ENCODE data around the gene PITPNM3. TPM values are rescaled to one million over a fixed set of nuclear protein-coding genes. Genes with fewer than 3 reads are reported as not detected.
"Not testable (repeated sequence)": the region's sequence is repeated elsewhere in the genome, so short reads cannot be mapped to it uniquely, and the experiment has no call there.

PITPNM3 gene
- total RNA-seq, 1 donor from 2014 or later = 0.65 TPM

GRCh38 chr17:6496116-6496481 is 60.3 kb downstream of the PITPNM3 start:
- DNase-seq (ENCODE audit: low spot score) = no peak
- intact Hi-C loops (cut with micrococcal nuclease) = no loop called here
- no peaks in the 10 kb centered on the region for H3K9me3 Mint-ChIP-seq
- peaks cover 19% of the 10 kb centered on the region for H3K4me1 Mint-ChIP-seq (ENCODE audit: low read depth)
- no peak overlapping the region for H3K27ac Mint-ChIP-seq
- H3K4me3 Mint-ChIP-seq = no peak overlapping the region
- H3K27me3 Mint-ChIP-seq (ENCODE audit: insufficient read depth) = peaks cover 10% of the 10 kb centered on the region
- H3K36me3 Mint-ChIP-seq (ENCODE audit: low read depth) = no peaks in the 10 kb centered on the region

- peaks cover 10% of the 10 kb centered on the region for H3K27me3 Mint-ChIP-seq (ENCODE audit: insufficient read depth)
- no peaks in the 10 kb centered on the region for H3K9me3 Mint-ChIP-seq
- intact Hi-C loops (cut with micrococcal nuclease) = no loop called here
- H3K4me1 Mint-ChIP-seq (ENCODE audit: low read depth) = peaks cover 19% of the 10 kb centered on the region
- no peaks in the 10 kb centered on the region for H3K36me3 Mint-ChIP-seq (ENCODE audit: low read depth)
- no peak overlapping the region for H3K27ac Mint-ChIP-seq
- DNase-seq (ENCODE audit: low spot score) = no peak
- peak overlapping the region; percentile 10 for H3K4me3 Mint-ChIP-seq
Observed at GRCh38 chr17:6495450-6496115, 60.8 kb downstream of the PITPNM3 start.

- H3K36me3 Mint-ChIP-seq (ENCODE audit: low read depth) = no peaks in the 10 kb centered on the region
- H3K4me1 Mint-ChIP-seq (ENCODE audit: low read depth) = peaks cover 19% of the 10 kb centered on the region
- H3K27me3 Mint-ChIP-seq (ENCODE audit: insufficient read depth) = peaks cover 10% of the 10 kb centered on the region
- H3K27ac Mint-ChIP-seq = no peak overlapping the region
- DNase-seq (ENCODE audit: low spot score) = no peak
- H3K9me3 Mint-ChIP-seq = no peaks in the 10 kb centered on the region
- intact Hi-C loops (cut with micrococcal nuclease) = no loop called here
- no peak overlapping the region for H3K4me3 Mint-ChIP-seq
Observed at GRCh38 chr17:6494239-6494941, 62.0 kb downstream of the PITPNM3 start.

- no peaks in the 10 kb centered on the region for H3K36me3 Mint-ChIP-seq (ENCODE audit: low read depth)
- intact Hi-C loops (cut with micrococcal nuclease) = no loop called here
Observed at GRCh38 chr17:6492892-6493674, 63.3 kb downstream of the PITPNM3 start.

GRCh38 chr17:6491071-6491700 is 65.2 kb downstream of the PITPNM3 start:
- H3K27ac Mint-ChIP-seq = no peak overlapping the region
- DNase-seq (ENCODE audit: low spot score) = no peak
- intact Hi-C loops (cut with micrococcal nuclease) = no loop called here
- H3K27me3 Mint-ChIP-seq (ENCODE audit: insufficient read depth) = peaks cover 5% of the 10 kb centered on the region
- H3K4me3 Mint-ChIP-seq = no peak overlapping the region
- peaks cover 9% of the 10 kb centered on the region for H3K4me1 Mint-ChIP-seq (ENCODE audit: low read depth)
- H3K36me3 Mint-ChIP-seq (ENCODE audit: low read depth) = no peaks in the 10 kb centered on the region
- H3K9me3 Mint-ChIP-seq = no peaks in the 10 kb centered on the region

More at GRCh38 chr17:6492892-6493674, 63.3 kb downstream of the PITPNM3 start:
- peaks cover 19% of the 10 kb centered on the region for H3K4me1 Mint-ChIP-seq (ENCODE audit: low read depth)
- H3K9me3 Mint-ChIP-seq = no peaks in the 10 kb centered on the region
- no peak overlapping the region for H3K27ac Mint-ChIP-seq
- no peak for DNase-seq (ENCODE audit: low spot score)
- H3K4me3 Mint-ChIP-seq = no peak overlapping the region
- peaks cover 7% of the 10 kb centered on the region for H3K27me3 Mint-ChIP-seq (ENCODE audit: insufficient read depth)

GRCh38 chr17:6489016-6489550 is 67.3 kb downstream of the PITPNM3 start:
- intact Hi-C loops (cut with micrococcal nuclease) = no loop called here
- H3K27me3 Mint-ChIP-seq (ENCODE audit: insufficient read depth) = peaks cover 3% of the 10 kb centered on the region
- no peaks in the 10 kb centered on the region for H3K36me3 Mint-ChIP-seq (ENCODE audit: low read depth)
- no peak overlapping the region for H3K27ac Mint-ChIP-seq
- DNase-seq (ENCODE audit: low spot score) = no peak
- no peaks in the 10 kb centered on the region for H3K4me1 Mint-ChIP-seq (ENCODE audit: low read depth)
- no peaks in the 10 kb centered on the region for H3K9me3 Mint-ChIP-seq
- H3K4me3 Mint-ChIP-seq = no peak overlapping the region

GRCh38 chr17:6488008-6488539 is 68.3 kb downstream of the PITPNM3 start:
- no peaks in the 10 kb centered on the region for H3K36me3 Mint-ChIP-seq (ENCODE audit: low read depth)
- H3K27me3 Mint-ChIP-seq (ENCODE audit: insufficient read depth) = peaks cover 3% of the 10 kb centered on the region
- intact Hi-C loops (cut with micrococcal nuclease) = no loop called here
- H3K4me1 Mint-ChIP-seq (ENCODE audit: low read depth) = no peaks in the 10 kb centered on the region
- H3K4me3 Mint-ChIP-seq = no peak overlapping the region
- no peak overlapping the region for H3K27ac Mint-ChIP-seq
- no peaks in the 10 kb centered on the region for H3K9me3 Mint-ChIP-seq
- DNase-seq (ENCODE audit: low spot score) = no peak

- Mint-ChIP-seq H3K9me3 (no peaks in the 10 kb centered on the region), H3K4me1 (ENCODE audit: low read depth) (no peaks in the 10 kb centered on the region), H3K27ac (no peak overlapping the region), H3K36me3 (ENCODE audit: low read depth) (no peaks in the 10 kb centered on the region), H3K4me3 (no peak overlapping the region), H3K27me3 (ENCODE audit: insufficient read depth) (peaks cover 5% of the 10 kb centered on the region)
- intact Hi-C loops (cut with micrococcal nuclease) = no loop called here
- no peak for DNase-seq (ENCODE audit: low spot score)
Observed at GRCh38 chr17:6487251-6488007, 68.9 kb downstream of the PITPNM3 start.

GRCh38 chr17:6485646-6486412 is 70.5 kb downstream of the PITPNM3 start:
- Mint-ChIP-seq H3K4me1 (ENCODE audit: low read depth) (no peaks in the 10 kb centered on the region), H3K27ac (no peak overlapping the region), H3K4me3 (no peak overlapping the region), H3K36me3 (ENCODE audit: low read depth) (no peaks in the 10 kb centered on the region), H3K9me3 (no peaks in the 10 kb centered on the region), H3K27me3 (ENCODE audit: insufficient read depth) (peaks cover 7% of the 10 kb centered on the region)
- intact Hi-C loops (cut with micrococcal nuclease) = no loop called here
- DNase-seq (ENCODE audit: low spot score) = no peak

GRCh38 chr17:6483507-6483906 is 72.8 kb downstream of the PITPNM3 start:
- no peak for DNase-seq (ENCODE audit: low spot score)
- intact Hi-C loops (cut with micrococcal nuclease) = no loop called here
- H3K27ac Mint-ChIP-seq = no peak overlapping the region
- H3K4me1 Mint-ChIP-seq (ENCODE audit: low read depth) = no peaks in the 10 kb centered on the region
- no peaks in the 10 kb centered on the region for H3K9me3 Mint-ChIP-seq
- H3K36me3 Mint-ChIP-seq (ENCODE audit: low read depth) = no peaks in the 10 kb centered on the region
- H3K4me3 Mint-ChIP-seq = no peak overlapping the region
- peaks cover 7% of the 10 kb centered on the region for H3K27me3 Mint-ChIP-seq (ENCODE audit: insufficient read depth)

GRCh38 chr17:6482796-6483195 is 73.6 kb downstream of the PITPNM3 start:
- H3K4me1 Mint-ChIP-seq (ENCODE audit: low read depth); H3K9me3 Mint-ChIP-seq; intact Hi-C loops (cut with micrococcal nuclease): not testable (repeated sequence)

More at GRCh38 chr17:6482796-6483195, 73.6 kb downstream of the PITPNM3 start:
- DNase-seq (ENCODE audit: low spot score); H3K4me3 Mint-ChIP-seq; H3K36me3 Mint-ChIP-seq (ENCODE audit: low read depth); H3K27me3 Mint-ChIP-seq (ENCODE audit: insufficient read depth); H3K27ac Mint-ChIP-seq: not testable (repeated sequence)

Data from activated T-helper 1 cell treated with anti-CD3 and anti-CD28 coated beads, Interleukin-12 subunit alpha, Interleukin-12 subunit beta, Interleukin-2, Interleukin-4 antibody, amounts not matched to agents 30 ng/mL and 10 ng/mL and 1 ng/mL, durations not matched to agents 14 hours and 24 hours and 36 hours (primary cell).